ENCODE measurements around the gene GNB1L.

DNA sequence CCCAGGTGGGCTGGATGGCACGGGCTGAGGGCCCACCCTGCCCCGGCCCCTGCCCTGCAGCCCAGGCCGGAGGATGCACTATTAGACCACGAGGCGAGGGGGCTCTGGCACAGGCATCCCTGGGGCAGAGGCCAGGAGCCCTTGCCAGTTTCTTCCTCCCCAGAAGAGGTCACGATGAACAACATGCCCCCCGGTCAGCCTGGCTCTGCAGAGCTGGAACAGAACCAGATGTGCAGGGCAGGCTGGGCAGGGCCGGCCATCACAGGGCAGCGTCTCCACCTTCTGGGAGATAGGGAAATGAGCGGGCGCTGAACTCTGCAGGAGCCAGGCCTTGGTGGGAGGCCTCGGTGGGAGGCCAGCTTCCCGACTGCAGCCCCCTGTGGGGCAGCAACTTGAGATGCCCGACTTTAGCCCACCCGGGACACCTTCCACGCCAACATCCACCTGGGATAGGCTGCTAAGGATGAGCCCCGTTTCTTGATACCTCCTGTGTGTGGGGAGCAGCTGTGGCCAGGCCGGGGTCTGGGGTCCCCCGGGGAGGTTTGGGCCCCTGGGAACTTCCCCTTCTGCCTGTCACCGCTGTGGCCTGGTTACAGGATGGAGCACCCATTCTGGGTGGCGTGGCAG lies 21.8 kb upstream of the GNB1L start:
- TF ChIP-seq, protein P1, sequence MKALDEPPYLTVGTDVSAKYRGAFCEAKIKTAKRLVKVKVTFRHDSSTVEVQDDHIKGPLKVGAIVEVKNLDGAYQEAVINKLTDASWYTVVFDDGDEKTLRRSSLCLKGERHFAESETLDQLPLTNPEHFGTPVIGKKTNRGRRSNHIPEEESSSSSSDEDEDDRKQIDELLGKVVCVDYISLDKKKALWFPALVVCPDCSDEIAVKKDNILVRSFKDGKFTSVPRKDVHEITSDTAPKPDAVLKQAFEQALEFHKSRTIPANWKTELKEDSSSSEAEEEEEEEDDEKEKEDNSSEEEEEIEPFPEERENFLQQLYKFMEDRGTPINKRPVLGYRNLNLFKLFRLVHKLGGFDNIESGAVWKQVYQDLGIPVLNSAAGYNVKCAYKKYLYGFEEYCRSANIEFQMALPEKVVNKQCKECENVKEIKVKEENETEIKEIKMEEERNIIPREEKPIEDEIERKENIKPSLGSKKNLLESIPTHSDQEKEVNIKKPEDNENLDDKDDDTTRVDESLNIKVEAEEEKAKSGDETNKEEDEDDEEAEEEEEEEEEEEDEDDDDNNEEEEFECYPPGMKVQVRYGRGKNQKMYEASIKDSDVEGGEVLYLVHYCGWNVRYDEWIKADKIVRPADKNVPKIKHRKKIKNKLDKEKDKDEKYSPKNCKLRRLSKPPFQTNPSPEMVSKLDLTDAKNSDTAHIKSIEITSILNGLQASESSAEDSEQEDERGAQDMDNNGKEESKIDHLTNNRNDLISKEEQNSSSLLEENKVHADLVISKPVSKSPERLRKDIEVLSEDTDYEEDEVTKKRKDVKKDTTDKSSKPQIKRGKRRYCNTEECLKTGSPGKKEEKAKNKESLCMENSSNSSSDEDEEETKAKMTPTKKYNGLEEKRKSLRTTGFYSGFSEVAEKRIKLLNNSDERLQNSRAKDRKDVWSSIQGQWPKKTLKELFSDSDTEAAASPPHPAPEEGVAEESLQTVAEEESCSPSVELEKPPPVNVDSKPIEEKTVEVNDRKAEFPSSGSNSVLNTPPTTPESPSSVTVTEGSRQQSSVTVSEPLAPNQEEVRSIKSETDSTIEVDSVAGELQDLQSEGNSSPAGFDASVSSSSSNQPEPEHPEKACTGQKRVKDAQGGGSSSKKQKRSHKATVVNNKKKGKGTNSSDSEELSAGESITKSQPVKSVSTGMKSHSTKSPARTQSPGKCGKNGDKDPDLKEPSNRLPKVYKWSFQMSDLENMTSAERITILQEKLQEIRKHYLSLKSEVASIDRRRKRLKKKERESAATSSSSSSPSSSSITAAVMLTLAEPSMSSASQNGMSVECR (CRISPR knock-in tag; IDR thresholded peaks at IDR 0.05; ENCODE audit: borderline replicate concordance), result no peak
- no peak for TF ChIP-seq RELA (CRISPR knock-in tag; IDR thresholded peaks at IDR 0.05; ENCODE audit: borderline replicate concordance)
- TF ChIP-seq, protein P2, sequence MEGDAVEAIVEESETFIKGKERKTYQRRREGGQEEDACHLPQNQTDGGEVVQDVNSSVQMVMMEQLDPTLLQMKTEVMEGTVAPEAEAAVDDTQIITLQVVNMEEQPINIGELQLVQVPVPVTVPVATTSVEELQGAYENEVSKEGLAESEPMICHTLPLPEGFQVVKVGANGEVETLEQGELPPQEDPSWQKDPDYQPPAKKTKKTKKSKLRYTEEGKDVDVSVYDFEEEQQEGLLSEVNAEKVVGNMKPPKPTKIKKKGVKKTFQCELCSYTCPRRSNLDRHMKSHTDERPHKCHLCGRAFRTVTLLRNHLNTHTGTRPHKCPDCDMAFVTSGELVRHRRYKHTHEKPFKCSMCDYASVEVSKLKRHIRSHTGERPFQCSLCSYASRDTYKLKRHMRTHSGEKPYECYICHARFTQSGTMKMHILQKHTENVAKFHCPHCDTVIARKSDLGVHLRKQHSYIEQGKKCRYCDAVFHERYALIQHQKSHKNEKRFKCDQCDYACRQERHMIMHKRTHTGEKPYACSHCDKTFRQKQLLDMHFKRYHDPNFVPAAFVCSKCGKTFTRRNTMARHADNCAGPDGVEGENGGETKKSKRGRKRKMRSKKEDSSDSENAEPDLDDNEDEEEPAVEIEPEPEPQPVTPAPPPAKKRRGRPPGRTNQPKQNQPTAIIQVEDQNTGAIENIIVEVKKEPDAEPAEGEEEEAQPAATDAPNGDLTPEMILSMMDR (IDR thresholded peaks at IDR 0.05), result no peak

Measured in WTC11 (cell line).